GM21381 (cell line): Measurements from ENCODE around the gene SRPK3.

ENCODE experiments used
- ATAC-seq: cut with Tn5 transposase; IDR thresholded peaks from one replicate; pipeline ENCODE4 v1.9.1; 2021; ENCODE audit warnings: mild to moderate bottlenecking, moderate library complexity; ENCODE audit not compliant: unreplicated experiment

SRPK3 gene

DNA sequence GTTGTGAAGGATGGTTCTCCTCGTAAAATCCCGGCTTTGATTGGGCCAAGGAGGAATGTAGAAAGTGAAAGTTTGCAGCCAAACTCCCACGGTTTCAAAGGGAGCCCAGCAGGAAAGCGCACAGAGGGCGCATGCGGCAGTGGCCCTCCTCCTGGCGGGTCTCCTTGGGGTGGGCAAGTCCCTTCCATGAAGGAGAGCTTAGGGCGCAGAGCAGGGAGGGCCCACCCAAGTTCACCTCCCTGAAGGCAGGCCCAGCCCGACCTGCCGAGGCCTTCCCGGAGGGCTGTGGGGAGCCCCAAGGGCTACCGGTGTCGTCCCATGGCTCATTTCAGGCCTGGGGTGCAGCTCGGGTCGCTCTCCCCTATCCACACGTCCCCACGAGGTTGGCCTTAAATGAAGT lies 47.5 kb downstream of the SRPK3 start:
- no peak for ATAC-seq

DNA sequence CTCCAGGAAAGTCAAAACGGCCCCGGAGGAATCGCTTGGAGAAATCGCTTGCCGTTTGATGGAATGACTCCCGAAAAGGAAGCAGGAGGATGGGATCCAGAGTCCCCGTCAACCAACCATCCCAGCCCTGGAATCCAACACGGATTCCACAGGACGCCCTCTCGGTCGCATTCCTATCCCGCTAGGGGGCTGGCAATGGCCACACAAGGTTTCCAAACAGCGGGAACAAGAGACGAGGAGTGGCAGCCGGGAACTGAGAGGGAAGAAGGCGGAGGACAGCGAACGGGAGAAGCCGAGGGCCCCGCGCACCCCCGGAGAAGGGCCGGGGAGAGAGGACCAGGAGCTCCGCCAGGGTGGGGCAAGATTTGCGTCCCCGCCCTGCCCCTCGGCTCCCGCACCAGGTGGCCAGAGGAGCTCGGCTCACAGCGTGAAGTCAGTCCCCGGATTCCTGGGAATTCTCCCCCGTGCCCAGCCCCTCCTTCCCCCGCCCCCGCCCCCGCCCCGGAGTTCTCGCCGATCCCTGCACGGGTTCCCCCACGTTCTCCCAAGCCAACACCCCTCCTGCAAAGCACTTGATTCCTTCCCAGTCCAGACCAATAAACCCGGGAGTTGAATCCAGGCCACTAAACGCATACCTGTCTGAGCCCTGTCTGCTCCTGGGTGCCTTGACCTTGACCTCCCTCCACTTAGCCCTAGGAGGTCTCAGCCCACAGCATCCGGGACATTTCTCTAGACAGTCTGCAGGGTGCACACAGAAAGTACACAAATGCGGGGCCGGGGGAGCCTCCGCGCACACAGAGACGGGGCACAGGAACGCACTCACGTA lies 48.1 kb downstream of the SRPK3 start:
- ATAC-seq: no peak

DNA sequence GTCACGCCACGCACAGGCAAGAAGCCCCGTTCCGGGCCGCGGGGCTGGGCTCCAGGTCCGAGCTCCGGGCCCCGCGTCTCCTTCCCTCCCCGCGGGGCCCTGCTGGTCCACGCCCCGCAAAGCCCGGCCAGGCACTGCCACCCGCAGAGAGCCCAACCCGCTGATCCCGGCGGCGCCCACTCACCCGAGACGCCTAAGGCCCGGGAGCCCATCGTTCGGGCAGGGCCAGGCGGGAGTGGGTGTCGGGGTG lies 48.6 kb downstream of the SRPK3 start:
- ATAC-seq: no peak

DNA sequence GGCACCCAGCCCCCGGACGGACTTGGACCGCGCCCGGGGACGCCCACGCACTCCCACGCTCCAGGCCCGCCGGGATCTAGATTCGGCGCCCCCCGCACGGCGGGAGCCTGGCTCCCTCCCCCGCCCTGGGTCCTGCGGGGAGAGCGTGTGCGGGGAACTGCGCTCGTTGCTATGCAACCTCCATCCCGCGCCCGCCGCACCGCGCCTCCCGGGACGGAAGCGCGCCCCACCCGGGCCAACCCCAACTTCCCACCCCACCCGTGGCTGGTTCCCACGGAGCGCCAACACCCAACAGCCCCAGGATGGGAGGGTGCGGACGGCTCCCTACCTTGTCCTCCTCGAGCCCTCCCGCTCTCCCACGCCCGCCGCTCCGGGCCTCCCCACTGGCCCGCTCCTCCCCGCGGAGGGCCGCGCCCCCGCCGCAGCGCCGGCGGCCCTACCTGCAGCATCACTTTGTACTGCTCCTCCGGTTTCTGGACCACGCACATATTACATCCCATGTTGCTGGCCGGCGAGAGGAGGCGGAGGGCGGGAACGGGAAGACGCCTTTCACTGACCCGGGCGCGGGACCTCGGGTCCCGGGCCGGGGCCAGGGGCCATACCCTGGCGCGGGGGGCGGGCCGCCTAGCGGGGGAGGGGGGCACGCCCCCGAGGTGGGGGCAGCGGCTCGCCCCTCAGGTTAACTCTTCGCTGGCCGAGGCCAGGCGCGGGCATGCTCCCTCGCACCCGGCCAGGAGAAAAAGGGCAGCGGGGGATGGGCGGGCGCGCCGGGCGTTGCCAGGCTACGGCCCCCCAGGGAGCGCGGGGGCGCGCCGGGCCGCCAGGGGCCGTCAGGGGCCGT lies 49.2 kb downstream of the SRPK3 start, which contains the start of gene PDZD4:
Gene PDZD4, minus strand, starts transcription at position 746 of the 841 bp plus-strand sequence. Its CDS starts 246 bp downstream, at position 500.
- no peak for ATAC-seq

DNA sequence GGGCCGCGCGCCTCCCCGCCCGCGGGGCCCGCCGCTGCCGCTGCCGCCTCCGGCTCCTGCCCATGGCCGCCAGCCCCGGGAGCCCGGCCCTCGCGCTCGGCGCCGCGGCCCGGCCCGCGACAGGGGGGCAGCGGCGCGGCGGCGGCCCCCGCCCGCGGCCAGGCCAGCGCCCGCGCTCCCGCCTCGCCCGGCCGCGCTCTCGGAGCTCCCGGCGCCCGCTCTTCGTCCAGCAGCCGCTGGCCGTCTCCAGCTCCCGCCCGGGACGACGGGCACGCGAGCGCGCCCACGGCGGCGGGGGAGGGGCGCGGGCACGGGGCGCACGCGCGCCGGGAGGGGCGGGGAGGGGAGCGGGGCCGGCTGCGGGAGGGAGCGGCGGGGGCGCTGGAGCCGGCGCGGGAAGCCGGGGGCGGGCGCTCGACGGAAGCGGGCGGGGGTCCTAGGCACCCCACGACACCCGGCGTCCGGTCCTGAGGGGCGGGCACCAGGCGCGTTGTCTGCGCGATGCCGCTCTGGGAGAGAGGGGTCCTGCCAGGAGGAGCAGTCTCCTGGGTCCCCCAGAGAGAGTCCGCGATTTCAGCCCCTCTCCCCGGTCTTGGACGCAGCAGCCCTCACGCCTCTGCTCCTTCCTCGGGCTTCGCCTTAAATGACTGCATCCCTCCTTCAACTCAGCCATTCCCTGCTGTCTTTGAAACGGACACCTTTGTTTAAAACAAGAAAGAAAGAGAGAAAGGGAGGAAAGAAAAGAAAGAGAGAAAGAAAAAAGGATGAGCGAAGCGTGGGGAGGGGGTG lies 50.0 kb downstream of the SRPK3 start:
- ATAC-seq: no peak

DNA sequence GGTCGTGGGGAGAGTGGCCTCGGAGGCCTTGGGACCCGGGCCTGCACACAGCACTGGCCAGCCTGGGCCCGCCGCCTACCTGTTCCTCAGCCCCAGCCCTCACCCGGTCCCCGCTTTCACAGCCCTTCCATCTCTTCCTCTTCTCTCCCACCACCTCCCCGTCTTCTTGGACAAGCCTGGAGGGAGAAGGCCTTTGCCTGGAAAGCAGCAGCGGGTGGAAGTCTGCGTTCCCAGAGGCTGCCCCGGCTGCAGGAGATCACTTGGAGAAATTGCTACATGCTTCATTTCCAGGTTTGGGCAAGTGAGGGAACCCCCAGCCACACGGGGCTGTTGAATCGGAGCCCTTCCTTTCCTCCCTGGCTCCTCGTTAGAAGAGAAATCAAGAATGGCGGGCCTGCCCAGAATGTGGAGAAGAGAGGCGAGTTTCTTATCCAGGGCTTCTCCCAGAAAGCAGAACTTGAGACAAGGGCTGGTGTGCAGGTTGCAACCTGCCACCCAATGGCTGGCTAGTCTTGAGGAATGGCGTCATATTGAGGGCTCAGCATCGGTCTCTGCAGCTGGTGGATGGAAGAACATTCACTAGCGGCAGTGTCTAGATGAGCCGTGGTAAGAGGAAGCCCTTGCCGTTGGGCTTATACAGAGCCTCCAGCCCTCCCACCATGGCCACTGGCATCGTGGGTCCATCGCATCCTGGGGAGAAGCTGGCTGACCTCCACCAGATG lies 50.7 kb downstream of the SRPK3 start:
- no peak for ATAC-seq

DNA sequence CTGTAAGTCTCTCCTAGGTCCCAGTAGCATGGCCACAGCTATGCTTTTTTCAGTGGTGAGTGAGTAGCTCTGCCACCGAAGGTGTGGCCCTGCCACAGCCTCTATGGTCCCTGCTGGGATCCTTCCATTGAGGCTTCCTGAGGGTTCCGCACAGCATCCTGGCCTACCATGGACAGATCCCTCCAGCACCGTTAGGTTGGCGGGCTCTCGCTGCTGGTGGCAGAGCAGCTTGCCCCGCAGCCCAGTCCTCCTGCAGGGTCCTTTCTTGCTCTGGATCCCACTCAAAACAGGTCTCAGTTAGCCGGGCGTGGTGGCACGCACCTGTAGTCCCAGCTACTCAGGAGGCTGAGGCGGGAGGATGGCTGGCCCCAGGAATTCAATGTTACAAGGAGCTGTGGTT lies 51.9 kb downstream of the SRPK3 start:
- ATAC-seq: no peak
